Endothelial cell of umbilical vein (primary cell): Measurements from ENCODE around the gene ABCC1. TPM values are rescaled to one million over a fixed set of nuclear protein-coding genes. Genes with fewer than 3 reads are reported as not detected.

ENCODE experiments used
- BruUV-seq: library from RNA; stranded (reverse); fragments of 400-500 nt; replicated peaks from 2 replicates; lab custom pipeline; 2021; lab: Mats Ljungman, UMichigan
- CTCF ChIA-PET: fragments of 300-600, 350-600 bp; sonication (Branson Sonifier 250); formaldehyde crosslinking; loops from one replicate; lab custom pipeline; 2021; ENCODE audit warnings: antibody characterized with exemption, inconsistent platforms; lab: Charles Lee
- POLR2A ChIA-PET: fragments of 300-600, 350-600 bp; sonication (Branson Sonifier 250); formaldehyde crosslinking; loops from one replicate; lab custom pipeline; 2021; ENCODE audit warnings: antibody characterized with exemption, inconsistent platforms; lab: Charles Lee
- DNase-seq: peaks from one replicate; pipeline ENCODE4 v3.0.0-alpha.2; 2011; ENCODE audit warnings: low read depth, low spot score
- FAIRE-seq: peaks from 2 replicates; lab custom pipeline; 2011; peaks lifted over from hg19 to GRCh38; lab: Jason Lieb, UNC
- H2AFZ ChIP-seq: 2 replicates; pipeline ENCODE4 v1.6.0; 2012; ENCODE audit warnings: low read depth, low read length, control low read depth, inconsistent platforms
- H3K27ac ChIP-seq: 2 replicates; pipeline ENCODE4 v1.5.1; 2011; ENCODE audit warnings: low read depth, mild to moderate bottlenecking, control low read depth, low read length, moderate library complexity; ENCODE audit not compliant: insufficient read depth
- H3K27me3 ChIP-seq, 2 experiments: 2 replicates each; pipeline versions ENCODE4 v1.6.0 to v1.6.1; 2011; ENCODE audit warnings: low read length in 2 of 2, mixed read lengths in 1 of 2; ENCODE audit not compliant: control insufficient read depth in 2 of 2, insufficient read depth in 2 of 2
- H3K36me3 ChIP-seq, 2 experiments: 2 replicates in 1 of 2; 3 replicates in 1 of 2; pipeline ENCODE4 v1.5.1; 2011; ENCODE audit warnings: low read length in 2 of 2, mild to moderate bottlenecking in 1 of 2, moderate library complexity in 1 of 2; ENCODE audit not compliant: control insufficient read depth in 2 of 2, insufficient read depth in 2 of 2; ENCODE audit errors: extremely low read depth in 1 of 2
- H3K4me1 ChIP-seq: 3 replicates; pipeline ENCODE4 v1.5.1; 2011; ENCODE audit warnings: mild to moderate bottlenecking, low read length; ENCODE audit not compliant: control insufficient read depth, insufficient read depth; ENCODE audit errors: extremely low read depth
- H3K4me2 ChIP-seq: 2 replicates; pipeline ENCODE4 v1.6.1; 2011; ENCODE audit warnings: low read length, control low read depth, mixed read lengths; ENCODE audit not compliant: insufficient read depth
- H3K4me3 ChIP-seq, 3 experiments: fragments of 200-600 bp in 1 of 3; sonication (generic), shearing (Covaris generic) in 1 of 3; replicated peaks in 1 of 3; 2 replicates each; pipeline ENCODE4 v1.5.1; 2011 to 2016; ENCODE audit warnings: control low read depth in 3 of 3, low read length in 3 of 3, mild to moderate bottlenecking in 2 of 3, inconsistent platforms in 1 of 3, low read depth in 1 of 3, moderate library complexity in 1 of 3; ENCODE audit not compliant: insufficient read depth in 1 of 3
- H3K79me2 ChIP-seq: 2 replicates; pipeline ENCODE4 v1.6.0; 2012; ENCODE audit warnings: low read length, inconsistent platforms; ENCODE audit not compliant: control insufficient read depth, insufficient read depth
- H3K9ac ChIP-seq: replicated peaks from 2 replicates; pipeline ENCODE3; 2011; ENCODE audit warnings: low read length, control low read depth; ENCODE audit not compliant: insufficient read depth; ENCODE audit errors: extremely low read depth
- H3K9me1 ChIP-seq: replicated peaks from 3 replicates; pipeline ENCODE4 v1.6.0; 2011; ENCODE audit warnings: mild to moderate bottlenecking, low read length; ENCODE audit not compliant: control insufficient read depth, insufficient read depth; ENCODE audit errors: extremely low read depth
- H3K9me3 ChIP-seq: replicated peaks from 2 replicates; pipeline ENCODE4 v1.5.1; 2012; ENCODE audit warnings: low read length, inconsistent platforms; ENCODE audit not compliant: control insufficient read depth, insufficient read depth
- H4K20me1 ChIP-seq: replicated peaks from 2 replicates; pipeline ENCODE3; 2011; ENCODE audit warnings: mild to moderate bottlenecking, low read length; ENCODE audit not compliant: control insufficient read depth, insufficient read depth; ENCODE audit errors: extremely low read depth
- GATA2 ChIP-seq: IDR thresholded peaks from 2 replicates; pipeline ENCODE4 v1.7.0; 2011; ENCODE audit warnings: low read depth, mild to moderate bottlenecking, moderate library complexity, mixed read lengths, low read length; ENCODE audit not compliant: insufficient read length, insufficient read depth
- MYC ChIP-seq: IDR thresholded peaks from one replicate; pipeline ENCODE4 v1.6.1; 2011; ENCODE audit warnings: mild to moderate bottlenecking, low read depth, low read length
- POLR2AphosphoS5 ChIP-seq: IDR thresholded peaks from 2 replicates; pipeline ENCODE4 v1.6.1; 2012; ENCODE audit warnings: low read depth, mild to moderate bottlenecking, control low read depth, low read length, moderate library complexity; ENCODE audit not compliant: insufficient read depth
- dilution Hi-C: fragments of 300-500 bp; cut with MboI; formaldehyde crosslinking; loops from one replicate; pipeline ENCODE4 v1.15.0; 2019; ENCODE audit warnings: low sequenced_read_pairs; ENCODE audit not compliant: extremely low pct_ligation_motif_present
- intact Hi-C: fragments of 100-400 bp; cut with micrococcal nuclease; formaldehyde crosslinking; loops from one replicate; pipeline ENCODE4 v1.10.0; 2022
- polyA plus RNA-seq, 4 experiments: library from polyadenylated mRNA; depleted of rRNA in 3 of 4; stranded (reverse) in 3 of 4; unstranded in 1 of 4; fragments of >200 nt; gene quantifications; 2 replicates each; pipeline versions ENCODE4 v1.2.1 to v1.2.3, GENCODE V29; 2011 to 2012; ENCODE audit warnings: missing spikeins in 1 of 4
- total RNA-seq: library from RNA; stranded (reverse); gene quantifications from 2 replicates; pipeline ENCODE4 v1.2.3, GENCODE V29; 2021

Gene ABCC1
- total and polyA plus RNA-seq, 2 donors (not counting 3 experiments of a cell fraction or from before 2014, with no cell fraction given): 46.1 to 89.2 TPM

- dilution Hi-C loops (no loop called here), intact Hi-C loops (no loop called here)
- Histone ChIP-seq H4K20me1 (no peaks in the 10 kb centered on the region), H3K36me3 (peaks cover 29 to 48% of the 10 kb centered on the region in 2 experiments), H3K4me1 (no peaks in the 10 kb centered on the region), H3K79me2 (no peaks in the 10 kb centered on the region), H3K9me3 (no peaks in the 10 kb centered on the region), H3K9me1 (no peaks in the 10 kb centered on the region), H3K27ac (no peak overlapping the region), H3K9ac (no peak overlapping the region), H2AFZ (no peak overlapping the region), H3K4me3 (no peak overlapping the region), H3K4me2 (no peak overlapping the region), H3K27me3 (no peaks in the 10 kb centered on the region)
- DNase-seq (no peak), FAIRE-seq (no peak)
- ChIA-PET POLR2A (no interaction called here), CTCF (interaction anchor here (1.0 kb wide), 1 partner anchor 262 kb away, joined by 3 read pairs; no protein-coding TSS in a partner anchor)
- TF ChIP-seq POLR2AphosphoS5 (no peak), GATA2 (no peak), MYC (no peak)
- BruUV-seq: no TSS peak
Measured at GRCh38 chr16:16136588-16136987, 187.2 kb downstream of the ABCC1 start.

DNA sequence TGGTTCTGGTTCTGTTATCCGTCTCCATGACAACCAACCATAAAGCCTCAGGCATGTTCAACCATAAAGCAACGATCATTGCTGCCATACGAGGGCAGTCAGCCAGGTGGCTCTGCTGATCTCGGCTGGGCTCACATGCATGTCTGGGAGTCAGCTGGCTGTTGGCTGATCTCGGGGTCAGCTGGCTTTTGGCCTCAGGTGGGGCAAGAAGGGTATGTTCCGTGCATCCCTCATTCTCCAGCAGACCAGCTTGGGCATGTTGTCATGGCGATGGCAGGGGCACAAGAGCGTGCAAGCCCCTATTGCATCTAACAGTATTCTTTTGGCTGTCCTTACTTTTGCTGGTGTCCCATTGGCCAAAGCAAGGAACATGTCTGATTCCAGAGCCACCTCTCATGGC is 187.7 kb downstream of the ABCC1 start:
- no peak overlapping the region for H3K4me2 ChIP-seq
- POLR2A ChIA-PET: no interaction called here
- no peaks in the 10 kb centered on the region for H3K4me1 ChIP-seq
- FAIRE-seq (no peak), DNase-seq (no peak)
- CTCF ChIA-PET: interaction anchor here (1.0 kb wide), 1 partner anchor 263 kb away, joined by 3 read pairs; no protein-coding TSS in a partner anchor
- dilution Hi-C loops: no loop called here
- H3K9ac ChIP-seq: no peak overlapping the region
- no peak overlapping the region for H3K4me3 ChIP-seq
- H3K27ac ChIP-seq: no peak overlapping the region
- no peaks in the 10 kb centered on the region for H4K20me1 ChIP-seq
- BruUV-seq: no TSS peak
- no peak overlapping the region for H2AFZ ChIP-seq
- intact Hi-C loops: no loop called here
- no peaks in the 10 kb centered on the region for H3K9me3 ChIP-seq
- TF ChIP-seq GATA2: no peak
- H3K27me3 ChIP-seq: no peaks in the 10 kb centered on the region
- H3K79me2 ChIP-seq: no peaks in the 10 kb centered on the region
- no peaks in the 10 kb centered on the region for H3K9me1 ChIP-seq
- peaks cover 26 to 47% of the 10 kb centered on the region in 2 experiments for H3K36me3 ChIP-seq
